ENCODE data around the gene GABBR2. TPM values are rescaled to one million over a fixed set of nuclear protein-coding genes. Genes with fewer than 3 reads are reported as not detected.
A peak's percentile ranks its signal among the peaks of the same experiment; 100 is the strongest.

Gene GABBR2
- total RNA-seq, 1 donor from 2014 or later: not detected

- no peaks in the 10 kb centered on the region for H3K36me3 ChIP-seq (ENCODE audit: control insufficient read depth, insufficient read depth, low read length)
- FAIRE-seq: peak; percentile 47
- DNase-seq (ENCODE audit: low read depth): peak; percentile 63
- no peak overlapping the region for H3K4me3 ChIP-seq (ENCODE audit: low read depth, low read length)
- TF ChIP-seq CTCF (IDR thresholded peaks at IDR 0.05; ENCODE audit: insufficient read depth, low read length, severe bottlenecking): no peak
- no peaks in the 10 kb centered on the region for H3K27me3 ChIP-seq (ENCODE audit: control insufficient read depth, insufficient read depth, low read length)
Observed at GRCh38 chr9:98551511-98552286, 157.0 kb downstream of the GABBR2 start.

- FAIRE-seq (no peak), DNase-seq (ENCODE audit: low read depth) (no peak)
- Histone ChIP-seq H3K27me3 (ENCODE audit: control insufficient read depth, insufficient read depth, low read length) (no peaks in the 10 kb centered on the region), H3K4me3 (ENCODE audit: low read depth, low read length) (no peak overlapping the region), H3K36me3 (ENCODE audit: control insufficient read depth, insufficient read depth, low read length) (no peaks in the 10 kb centered on the region)
- TF ChIP-seq CTCF (IDR thresholded peaks at IDR 0.05; ENCODE audit: insufficient read depth, low read length, severe bottlenecking): no peak
Observed at GRCh38 chr9:98550206-98550820, 158.4 kb downstream of the GABBR2 start.

- no peaks in the 10 kb centered on the region for H3K27me3 ChIP-seq (ENCODE audit: control insufficient read depth, insufficient read depth, low read length)
- no peak overlapping the region for H3K4me3 ChIP-seq (ENCODE audit: low read depth, low read length)
- no peak for TF ChIP-seq CTCF (IDR thresholded peaks at IDR 0.05; ENCODE audit: insufficient read depth, low read length, severe bottlenecking)
- no peaks in the 10 kb centered on the region for H3K36me3 ChIP-seq (ENCODE audit: control insufficient read depth, insufficient read depth, low read length)
- DNase-seq (ENCODE audit: low read depth): no peak
- FAIRE-seq: no peak
Observed at GRCh38 chr9:98549401-98549800, 159.3 kb downstream of the GABBR2 start.

GRCh38 chr9:98547606-98548005 is 161.1 kb downstream of the GABBR2 start:
- FAIRE-seq (no peak), DNase-seq (ENCODE audit: low read depth) (no peak)
- no peaks in the 10 kb centered on the region for H3K27me3 ChIP-seq (ENCODE audit: control insufficient read depth, insufficient read depth, low read length)
- H3K36me3 ChIP-seq (ENCODE audit: control insufficient read depth, insufficient read depth, low read length): no peaks in the 10 kb centered on the region
- TF ChIP-seq CTCF (IDR thresholded peaks at IDR 0.05; ENCODE audit: insufficient read depth, low read length, severe bottlenecking): no peak
- H3K4me3 ChIP-seq (ENCODE audit: low read depth, low read length): no peak overlapping the region

- Histone ChIP-seq H3K27me3 (ENCODE audit: control insufficient read depth, insufficient read depth, low read length) (peaks cover 2% of the 10 kb centered on the region), H3K4me3 (ENCODE audit: low read depth, low read length) (no peak overlapping the region), H3K36me3 (ENCODE audit: control insufficient read depth, insufficient read depth, low read length) (no peaks in the 10 kb centered on the region)
- DNase-seq (ENCODE audit: low read depth): no peak
- no peak for TF ChIP-seq CTCF (IDR thresholded peaks at IDR 0.05; ENCODE audit: insufficient read depth, low read length, severe bottlenecking)
- FAIRE-seq: no peak
Observed at GRCh38 chr9:98545021-98545420, 163.7 kb downstream of the GABBR2 start.

All from bronchial epithelial cell (primary cell).